GM23248 (cell line): ENCODE measurements around the gene TFPT. TPM values are rescaled to one million over a fixed set of nuclear protein-coding genes. Genes with fewer than 3 reads are reported as not detected.

Source experiments
- DNase-seq: peaks from one replicate; pipeline ENCODE4 v3.0.0-alpha.2; 2015
- H2AFZ ChIP-seq: fragments of 200-600 bp; sonication (generic); 2 replicates; pipeline ENCODE4 v1.6.1; 2016; ENCODE audit warnings: antibody characterized with exemption
- H3F3A ChIP-seq: fragments of 200-600 bp; sonication (generic); 2 replicates; pipeline ENCODE4 v1.6.1; 2016; ENCODE audit warnings: mild to moderate bottlenecking, antibody characterized with exemption, mixed run types; ENCODE audit not compliant: insufficient read depth
- H3K27ac ChIP-seq: fragments of 200-600 bp; sonication (generic); 2 replicates; pipeline ENCODE4 v1.5.1; 2016; ENCODE audit warnings: mild to moderate bottlenecking
- H3K27me3 ChIP-seq: fragments of 200-600 bp; sonication (generic); replicated peaks from 2 replicates; pipeline ENCODE4 v1.6.1; 2016; ENCODE audit warnings: mild to moderate bottlenecking; ENCODE audit not compliant: insufficient read depth
- H3K36me3 ChIP-seq: fragments of 200-600 bp; sonication (generic); 2 replicates; pipeline ENCODE4 v1.6.1; 2016; ENCODE audit warnings: low read depth, mild to moderate bottlenecking
- H3K4me1 ChIP-seq: fragments of 200-600 bp; sonication (generic); 2 replicates; pipeline ENCODE4 v1.6.1; 2016; ENCODE audit warnings: mild to moderate bottlenecking; ENCODE audit not compliant: insufficient read depth
- H3K4me2 ChIP-seq: fragments of 200-600 bp; sonication (generic); one replicate; pipeline ENCODE4 v1.6.1; 2016; ENCODE audit warnings: mild to moderate bottlenecking; ENCODE audit not compliant: unreplicated experiment
- H3K4me3 ChIP-seq: fragments of 200-600 bp; sonication (generic); 2 replicates; pipeline ENCODE4 v1.5.1; 2016; ENCODE audit warnings: mild to moderate bottlenecking
- H3K79me2 ChIP-seq: fragments of 200-600 bp; sonication (generic); 2 replicates; pipeline ENCODE4 v1.6.1; 2016; ENCODE audit warnings: mild to moderate bottlenecking; ENCODE audit not compliant: insufficient read depth
- H3K9ac ChIP-seq: fragments of 200-600 bp; sonication (generic); 2 replicates; pipeline ENCODE4 v1.6.1; 2016; ENCODE audit warnings: mild to moderate bottlenecking
- H3K9me2 ChIP-seq: fragments of 200-600 bp; sonication (generic); 2 replicates; pipeline ENCODE4 v1.6.1; 2016; ENCODE audit warnings: mixed run types, mild to moderate bottlenecking, moderate library complexity; ENCODE audit not compliant: insufficient read depth
- H3K9me3 ChIP-seq: fragments of 200-600 bp; sonication (generic); one replicate; pipeline ENCODE4 v1.6.1; 2017; ENCODE audit warnings: low read depth
- H4K20me1 ChIP-seq: fragments of 200-600 bp; sonication (generic); 2 replicates; pipeline ENCODE4 v1.6.0; 2016; ENCODE audit not compliant: insufficient read depth
- EZH2 ChIP-seq: fragments of 200-600 bp; sonication (generic); IDR thresholded peaks from 2 replicates; pipeline ENCODE4 v1.6.1; 2018; ENCODE audit warnings: antibody characterized with exemption, mild to moderate bottlenecking; ENCODE audit not compliant: insufficient read depth, poor library complexity, severe bottlenecking
- EZH2phosphoT487 ChIP-seq: fragments of 200-600 bp; sonication (generic); IDR thresholded peaks from 2 replicates; pipeline ENCODE4 v1.6.1; 2018; ENCODE audit warnings: antibody characterized with exemption, moderate library complexity, mild to moderate bottlenecking, low read depth; ENCODE audit not compliant: insufficient read depth
- WGBS, 2 experiments: methylation state at CpG; one replicate each; pipeline ENCODE4 v1.1.6; 2015 to 2017; ENCODE audit warnings: low lambda C conversion rate in 2 of 2, low coverage in 1 of 2; ENCODE audit errors: missing lambda C conversion rate in 2 of 2; 5-methylcytosine and 5-hydroxymethylcytosine counted together
- in situ Hi-C: fragments of 300-500 bp; cut with MboI; formaldehyde crosslinking; loops from 2 replicates; pipeline ENCODE4 v1.15.0; 2020
- polyA plus RNA-seq: library from polyadenylated mRNA; unstranded; fragments of >200 nt; fragmentation: Nextera tagmentation; extraction: Ambion mirVana; gene quantifications from 2 replicates; pipeline ENCODE4 v1.2.1, GENCODE V29; 2016
- total RNA-seq: library from RNA; depleted of rRNA; stranded (reverse); fragments of >200 nt; shearing (Covaris generic); gene quantifications from 2 replicates; pipeline ENCODE4 v1.2.3, GENCODE V29; 2014

Gene TFPT
- total and polyA plus RNA-seq, 2 experiments from 2014 or later, result 11.5 to 30.0 TPM

GRCh38 chr19:54154603-54155345, 39.3 kb upstream of the TFPT start:
- TF ChIP-seq EZH2 (no peak), EZH2phosphoT487 (no peak)
- Histone ChIP-seq H3K9me2 (no peaks in the 10 kb centered on the region), H3K4me3 (no peak overlapping the region), H2AFZ (no peak overlapping the region), H3K4me2 (no peak overlapping the region), H3K27ac (peak overlapping the region; percentile 48), H3K36me3 (peaks cover 26% of the 10 kb centered on the region; the same call in 1 of the 2 replicates), H4K20me1 (no peaks in the 10 kb centered on the region), H3K9me3 (no peaks in the 10 kb centered on the region), H3F3A (peaks cover 25% of the 10 kb centered on the region), H3K4me1 (peaks cover 17% of the 10 kb centered on the region), H3K27me3 (no peaks in the 10 kb centered on the region), H3K79me2 (peaks cover 26% of the 10 kb centered on the region; the same call in 1 of the 2 replicates), H3K9ac (no peak overlapping the region)
- DNase-seq, result peak; percentile 69
- WGBS, 2 experiments, result 65 to 70% methylated on average over 13 to 18 of the region's 18 CpGs
- in situ Hi-C loops, result no loop called here

- peaks cover 21% of the 10 kb centered on the region for H3F3A ChIP-seq
- 94 to 96% methylated on average over 10 of the region's 10 CpGs for WGBS, 2 experiments
- no peak overlapping the region for H3K4me2 ChIP-seq
- H3K4me1 ChIP-seq, result peaks cover 17% of the 10 kb centered on the region
- H3K9me2 ChIP-seq, result no peaks in the 10 kb centered on the region
- peaks cover 26% of the 10 kb centered on the region; the same call in 1 of the 2 replicates for H3K36me3 ChIP-seq
- peaks cover 26% of the 10 kb centered on the region; the same call in 1 of the 2 replicates for H3K79me2 ChIP-seq
- no peak overlapping the region for H3K9ac ChIP-seq
- no peaks in the 10 kb centered on the region for H4K20me1 ChIP-seq
- H3K4me3 ChIP-seq, result no peak overlapping the region
- TF ChIP-seq EZH2phosphoT487 (no peak), EZH2 (no peak)
- H3K27ac ChIP-seq, result peak overlapping the region; percentile 48
- H2AFZ ChIP-seq, result no peak overlapping the region
- H3K27me3 ChIP-seq, result no peaks in the 10 kb centered on the region
- DNase-seq, result peak; percentile 8
- no peaks in the 10 kb centered on the region for H3K9me3 ChIP-seq
- in situ Hi-C loops, result no loop called here
These were observed 38.4 kb upstream of the TFPT start for GRCh38 chr19:54153731-54154326.

GRCh38 chr19:54152878-54153524, 37.5 kb upstream of the TFPT start:
- DNase-seq, result peak; percentile 10
- no peaks in the 10 kb centered on the region for H3K27me3 ChIP-seq
- no peak overlapping the region for H2AFZ ChIP-seq
- H3K9me2 ChIP-seq, result no peaks in the 10 kb centered on the region
- peaks cover 26% of the 10 kb centered on the region; the same call in 1 of the 2 replicates for H3K36me3 ChIP-seq
- no peak overlapping the region for H3K4me3 ChIP-seq
- no peak overlapping the region for H3K9ac ChIP-seq
- peaks cover 14% of the 10 kb centered on the region for H3F3A ChIP-seq
- no peak overlapping the region for H3K4me2 ChIP-seq
- TF ChIP-seq EZH2 (no peak), EZH2phosphoT487 (no peak)
- peak overlapping the region; percentile 35; the same call in 1 of the 2 replicates for H3K27ac ChIP-seq
- H3K4me1 ChIP-seq, result peaks cover 10% of the 10 kb centered on the region
- H3K9me3 ChIP-seq, result no peaks in the 10 kb centered on the region
- H3K79me2 ChIP-seq, result peaks cover 21% of the 10 kb centered on the region; the same call in 1 of the 2 replicates
- 68 to 86% methylated on average over 10 to 25 of the region's 25 CpGs for WGBS, 2 experiments
- no peaks in the 10 kb centered on the region for H4K20me1 ChIP-seq
- in situ Hi-C loops, result no loop called here

- no peak overlapping the region for H3K4me3 ChIP-seq
- peaks cover 13% of the 10 kb centered on the region for H3F3A ChIP-seq
- no peaks in the 10 kb centered on the region for H3K9me2 ChIP-seq
- no peak for DNase-seq
- H3K4me1 ChIP-seq, result peaks cover 10% of the 10 kb centered on the region
- no peak overlapping the region for H3K9ac ChIP-seq
- in situ Hi-C loops, result no loop called here
- no peak for TF ChIP-seq EZH2phosphoT487
- TF ChIP-seq EZH2, result no peak
- H3K27ac ChIP-seq, result no peak overlapping the region
- H3K79me2 ChIP-seq, result peaks cover 14% of the 10 kb centered on the region; the same call in 1 of the 2 replicates
- H3K27me3 ChIP-seq, result no peaks in the 10 kb centered on the region
- no peaks in the 10 kb centered on the region for H4K20me1 ChIP-seq
- peaks cover 26% of the 10 kb centered on the region; the same call in 1 of the 2 replicates for H3K36me3 ChIP-seq
- no peaks in the 10 kb centered on the region for H3K9me3 ChIP-seq
- whole genome bisulfite sequencing, 2 experiments, result 84 to 87% methylated on average over 11 to 12 of the region's 12 CpGs
- H2AFZ ChIP-seq, result no peak overlapping the region
- H3K4me2 ChIP-seq, result no peak overlapping the region
These were observed 36.8 kb upstream of the TFPT start for GRCh38 chr19:54152267-54152666.
